Stimulated activated CD8-positive, alpha-beta memory T cell treated with anti-CD3 and anti-CD28 coated beads, Interleukin-12 subunit alpha, Interleukin-12 subunit beta, amount 100 ng/mL, for 24 hours (primary cell): ENCODE data around the gene UBE2O.

Source experiments
- DNase-seq: peaks from one replicate; pipeline ENCODE4 v3.0.0-alpha.2; 2020; ENCODE audit errors: extremely low read depth

The UBE2O gene

DNA sequence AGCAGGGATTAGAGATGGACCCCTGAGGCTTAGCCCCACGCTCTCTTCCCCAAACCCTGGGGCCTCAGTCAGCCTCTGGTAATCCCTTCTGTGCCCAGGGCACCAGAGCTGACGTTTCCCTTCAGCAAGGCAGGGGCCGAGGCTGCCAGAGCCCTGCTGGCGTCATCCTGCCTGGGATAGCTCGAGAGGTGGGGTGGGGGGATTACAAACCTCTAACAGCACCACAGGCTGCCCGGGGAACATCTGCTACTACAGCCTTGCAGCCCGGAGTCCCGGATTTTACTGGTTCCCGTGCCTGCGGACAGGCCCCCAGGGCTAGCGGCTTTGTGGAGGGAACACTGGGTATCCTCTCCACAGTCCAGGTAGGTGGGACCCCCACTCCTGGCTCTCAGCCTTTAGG is 14.4 kb upstream of the UBE2O start, which contains the start of gene AANAT:
AANAT (plus strand) TSS at position 238 of the 400 bp plus-strand sequence. CDS start 1,144 bp downstream, outside the sequence.
- no peak for DNase-seq

DNA sequence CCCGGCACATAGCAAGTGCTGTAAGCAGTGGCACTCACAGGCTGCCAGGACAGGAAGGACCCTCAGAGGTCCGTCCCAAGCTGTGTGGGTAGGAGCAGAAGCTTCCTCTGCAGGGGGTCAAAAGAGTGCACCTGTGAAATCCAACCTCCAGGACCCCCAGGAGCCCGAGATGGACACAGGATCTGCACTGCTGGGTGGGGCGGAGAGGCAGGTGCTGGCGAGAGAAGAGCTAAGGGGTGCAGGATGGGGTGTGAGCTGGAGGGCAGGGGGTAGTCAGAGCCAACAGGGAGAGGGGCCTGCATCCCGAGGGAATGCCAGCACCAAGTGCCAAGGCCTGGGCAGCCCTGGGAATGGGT is 13.8 kb upstream of the UBE2O start:
- DNase-seq = no peak

DNA sequence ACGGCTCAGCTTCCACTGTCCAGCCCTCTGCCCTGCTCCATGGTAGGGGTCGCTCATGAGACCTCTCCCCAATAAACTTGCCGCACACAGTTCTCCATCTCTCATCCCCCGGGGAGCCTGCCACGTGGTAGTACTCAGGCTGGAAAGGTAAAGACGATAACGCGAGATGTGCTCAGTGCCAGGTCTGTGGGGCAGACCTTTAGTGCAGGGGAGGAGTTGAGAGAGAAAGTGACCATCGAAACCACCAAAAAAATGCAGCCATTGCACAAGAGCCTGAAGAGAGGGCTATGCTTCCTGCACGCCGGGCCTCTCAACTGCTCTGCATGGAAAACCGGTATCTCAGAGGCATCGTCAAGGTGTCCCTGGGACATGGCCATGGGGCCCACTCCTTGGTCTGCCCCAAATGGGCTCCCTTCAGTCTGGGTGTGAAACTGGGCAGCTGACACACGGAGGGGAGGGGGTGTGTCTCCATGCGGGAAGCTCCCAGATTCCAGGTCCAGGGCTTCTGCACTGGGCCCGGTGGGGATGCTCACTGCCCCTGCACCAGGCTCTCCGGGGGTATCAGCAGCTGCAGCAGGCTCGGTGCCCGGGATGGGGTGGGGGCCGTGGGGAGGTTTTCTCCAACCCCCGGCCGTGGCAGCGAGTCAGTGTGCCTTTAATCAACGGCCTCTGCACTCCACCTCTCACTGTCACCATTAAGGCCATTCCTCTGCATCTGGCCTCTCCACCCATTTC is 9.8 kb upstream of the UBE2O start:
- no peak for DNase-seq

DNA sequence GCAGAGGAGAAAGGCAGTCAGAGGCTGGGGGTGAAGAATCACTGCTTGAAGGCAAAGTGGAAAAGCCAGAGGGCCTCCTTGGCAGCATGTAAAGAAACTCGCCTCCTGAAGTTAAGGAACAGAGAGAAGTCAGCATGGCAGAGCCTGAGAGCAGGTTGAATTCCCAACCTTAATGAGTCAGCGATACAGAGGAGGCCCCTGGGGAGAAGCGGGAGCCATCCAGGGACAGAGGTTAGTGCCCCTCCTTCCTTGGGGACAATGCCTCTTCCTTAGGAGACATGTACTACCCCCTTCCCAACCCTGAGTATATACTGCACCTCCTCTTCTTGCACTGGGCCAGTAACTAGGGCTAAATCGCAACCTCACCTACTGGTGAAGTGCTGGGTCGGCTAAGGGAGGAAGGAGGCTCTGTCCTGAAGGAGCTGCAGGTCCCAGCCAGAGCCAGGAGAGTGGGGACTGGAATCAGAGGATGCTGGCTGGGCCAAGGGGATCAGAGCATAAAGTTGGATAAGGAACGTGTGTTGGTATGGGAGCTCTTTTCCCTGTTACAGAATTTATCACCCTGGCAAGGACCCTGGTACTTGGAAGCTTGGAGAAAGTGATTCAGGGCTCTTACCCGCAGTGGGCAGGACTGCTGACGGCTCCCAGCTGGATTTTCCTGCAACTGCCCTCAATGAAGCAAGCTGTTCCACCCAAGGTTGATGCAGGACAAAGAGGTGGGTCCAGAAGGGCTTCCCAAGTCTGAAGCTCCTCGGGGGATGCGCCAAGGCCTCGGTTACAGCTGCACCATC is 9.0 kb upstream of the UBE2O start:
- no peak for DNase-seq

DNA sequence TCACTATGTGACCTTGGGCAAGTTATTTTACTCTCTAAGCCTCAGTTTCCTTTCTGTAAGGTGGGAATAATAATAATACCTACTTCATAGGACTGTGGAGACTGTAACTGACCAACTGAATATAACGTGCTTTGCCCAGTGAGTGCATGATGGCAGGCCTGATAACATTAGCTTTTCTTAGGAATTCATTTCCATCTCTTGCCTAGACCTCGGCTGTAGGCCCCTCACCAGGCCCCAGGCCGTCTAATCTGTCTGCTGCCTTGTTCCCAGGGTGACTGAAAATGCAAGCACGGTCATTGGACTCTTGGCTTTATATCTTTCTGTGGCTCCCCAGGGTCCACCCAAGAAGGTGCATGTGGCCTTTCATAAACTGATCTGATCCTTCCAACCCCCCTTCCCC is 6.7 kb upstream of the UBE2O start:
- no peak for DNase-seq

DNA sequence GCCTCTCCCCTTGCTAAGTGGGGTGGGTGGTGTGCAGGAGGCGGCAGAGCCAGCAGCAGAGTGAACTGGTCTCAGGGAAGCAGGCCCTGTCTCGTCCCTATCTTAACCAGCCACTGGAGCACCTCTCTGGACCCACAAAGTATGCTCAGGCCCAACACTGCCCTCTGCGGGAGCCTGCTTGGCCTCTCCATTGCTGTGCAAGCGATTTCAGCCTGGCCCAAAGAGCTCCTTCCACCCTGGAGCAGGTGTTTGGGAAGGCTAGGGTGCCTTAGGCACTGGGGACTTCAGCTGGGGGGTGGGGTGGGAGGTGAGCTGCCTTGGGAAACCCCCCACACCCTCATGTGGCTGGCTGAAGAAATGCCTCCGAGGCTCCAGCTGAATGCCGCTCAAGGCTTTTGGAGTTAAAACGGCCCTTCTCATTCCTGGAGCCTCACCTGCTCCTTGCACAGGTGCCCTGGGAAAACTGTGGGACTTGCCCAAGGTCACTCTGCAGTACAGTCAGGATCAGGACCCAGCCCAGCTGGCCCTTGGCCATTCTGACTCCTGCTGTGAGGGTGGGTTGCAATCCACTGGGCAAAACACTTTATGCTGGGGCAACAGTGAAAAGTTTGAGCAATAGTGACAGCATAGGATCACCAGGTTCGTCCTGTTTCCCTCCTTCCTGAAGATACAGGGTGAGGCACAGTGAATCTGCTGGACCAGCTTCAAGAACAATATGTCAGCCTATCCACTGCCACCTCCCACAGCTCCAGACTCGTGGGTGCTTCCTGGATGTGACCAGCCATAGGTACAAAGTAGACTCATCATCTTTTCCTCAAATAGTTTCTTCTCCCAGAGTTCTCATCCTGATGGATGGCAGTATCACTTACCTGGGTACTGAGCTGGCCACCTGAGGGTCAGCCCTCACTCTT is 5.9 kb upstream of the UBE2O start:
- no peak for DNase-seq

DNA sequence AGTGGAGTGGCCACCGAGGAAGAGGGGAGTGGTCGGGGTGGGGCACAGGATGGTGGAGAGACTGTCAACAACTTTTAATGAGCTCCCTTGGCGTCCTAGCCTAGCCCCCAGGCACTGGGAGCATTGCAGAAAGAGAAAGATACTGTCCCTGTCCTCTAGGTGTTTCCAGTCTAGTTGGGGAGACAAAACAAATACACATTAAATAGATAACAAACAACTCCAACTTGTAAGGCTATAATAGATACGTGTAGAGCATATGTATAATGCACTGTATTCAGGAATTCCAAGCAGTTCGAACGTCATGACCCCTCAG is 435 bp upstream of the UBE2O start:
- DNase-seq = no peak

DNA sequence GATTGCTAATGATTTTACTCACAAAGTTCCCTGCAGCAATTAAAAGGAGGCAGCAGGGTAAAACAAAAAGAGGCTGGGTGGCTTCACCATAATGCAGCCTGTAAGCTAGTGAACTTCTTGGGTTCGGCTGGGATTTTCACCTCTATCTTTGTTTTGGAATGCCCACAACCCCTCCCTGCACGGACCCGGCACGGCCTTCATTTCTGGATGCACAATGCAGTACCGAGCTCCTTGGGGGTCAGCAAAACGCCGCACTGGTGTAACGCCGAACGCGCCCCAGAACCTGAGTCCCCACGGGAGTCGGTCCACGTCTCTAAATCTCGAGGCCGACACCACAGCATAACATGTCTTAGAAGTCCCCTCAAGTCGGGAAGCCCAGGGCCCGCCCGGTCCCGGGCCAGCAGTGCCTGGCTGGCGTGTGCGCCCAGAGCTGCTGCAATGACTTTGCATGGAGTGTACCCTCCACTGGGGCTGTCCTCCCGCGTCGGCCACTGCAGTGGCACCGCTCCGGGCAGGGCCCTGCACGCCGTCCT is 759 bp downstream of the UBE2O start:
- DNase-seq = no peak

DNA sequence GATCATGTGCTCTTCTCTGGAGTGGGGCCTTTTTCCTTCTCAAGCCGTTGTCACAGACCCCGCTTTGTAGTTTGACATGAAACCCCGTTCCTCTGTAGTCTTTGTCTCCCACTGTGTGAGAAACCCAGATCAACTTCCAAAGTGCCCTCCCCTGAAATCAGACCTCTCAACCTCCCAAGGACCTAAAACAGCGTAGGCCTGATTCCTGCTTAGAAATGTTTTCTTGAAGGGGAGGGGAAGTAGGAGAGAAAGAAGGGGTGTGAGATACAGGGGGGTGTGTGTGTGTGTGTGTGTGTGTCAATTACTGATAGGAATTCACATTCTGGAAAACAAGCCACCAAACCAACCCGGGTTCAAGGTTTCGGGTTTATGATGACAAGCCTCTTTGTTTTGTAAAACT is 1.4 kb downstream of the UBE2O start:
- DNase-seq = no peak

DNA sequence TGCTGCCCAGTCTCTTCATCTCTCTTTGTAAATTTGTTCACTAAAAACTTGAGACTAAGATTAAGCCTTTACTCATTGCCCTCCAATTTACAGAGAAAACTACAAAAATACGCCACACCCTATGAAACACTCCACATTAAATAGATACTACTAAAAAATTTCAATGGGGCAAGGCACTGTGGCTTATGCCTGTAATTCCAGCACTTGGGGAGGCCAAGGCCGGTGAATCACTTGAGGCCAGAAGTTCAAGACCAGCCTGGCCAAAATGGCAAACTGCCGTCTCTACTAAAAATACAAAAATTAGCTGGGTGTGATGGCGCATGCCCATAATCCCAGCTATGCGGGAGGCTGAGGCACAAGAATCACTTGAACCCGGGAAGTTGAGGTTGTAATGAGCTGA is 3.8 kb downstream of the UBE2O start:
- no peak for DNase-seq

DNA sequence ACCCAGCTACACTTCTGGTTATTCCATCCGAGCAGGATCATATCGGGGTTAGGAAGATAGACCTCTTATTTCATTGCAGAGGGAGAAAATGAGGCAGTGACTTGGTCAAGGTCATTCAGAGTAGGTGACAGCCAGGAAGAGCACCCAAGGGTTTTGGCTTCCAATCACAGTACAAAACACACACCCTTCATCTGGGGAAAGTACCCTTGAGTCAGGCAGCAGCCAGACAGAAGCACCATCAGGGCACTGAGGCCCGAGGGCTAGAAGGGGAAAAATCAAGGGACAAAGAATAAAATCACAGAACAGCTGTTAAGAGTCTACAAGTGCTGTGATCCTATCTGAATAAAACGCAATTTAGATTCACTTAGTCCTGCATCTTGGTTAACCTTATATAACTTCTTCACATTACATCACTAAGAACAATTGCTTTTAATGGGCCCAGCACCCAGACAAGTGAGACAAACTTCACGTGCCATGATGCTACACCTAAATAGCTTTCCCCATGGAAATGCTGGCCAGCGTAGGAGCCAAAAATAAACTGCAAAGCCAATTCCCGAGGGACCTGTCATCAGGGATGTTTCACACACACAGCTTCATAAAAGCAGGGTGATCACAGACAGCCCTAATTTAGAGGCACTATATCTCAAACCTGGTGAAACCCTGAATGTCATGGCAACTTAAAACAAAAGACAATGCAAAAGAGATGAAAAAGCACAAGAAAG is 4.9 kb downstream of the UBE2O start:
- no peak for DNase-seq

DNA sequence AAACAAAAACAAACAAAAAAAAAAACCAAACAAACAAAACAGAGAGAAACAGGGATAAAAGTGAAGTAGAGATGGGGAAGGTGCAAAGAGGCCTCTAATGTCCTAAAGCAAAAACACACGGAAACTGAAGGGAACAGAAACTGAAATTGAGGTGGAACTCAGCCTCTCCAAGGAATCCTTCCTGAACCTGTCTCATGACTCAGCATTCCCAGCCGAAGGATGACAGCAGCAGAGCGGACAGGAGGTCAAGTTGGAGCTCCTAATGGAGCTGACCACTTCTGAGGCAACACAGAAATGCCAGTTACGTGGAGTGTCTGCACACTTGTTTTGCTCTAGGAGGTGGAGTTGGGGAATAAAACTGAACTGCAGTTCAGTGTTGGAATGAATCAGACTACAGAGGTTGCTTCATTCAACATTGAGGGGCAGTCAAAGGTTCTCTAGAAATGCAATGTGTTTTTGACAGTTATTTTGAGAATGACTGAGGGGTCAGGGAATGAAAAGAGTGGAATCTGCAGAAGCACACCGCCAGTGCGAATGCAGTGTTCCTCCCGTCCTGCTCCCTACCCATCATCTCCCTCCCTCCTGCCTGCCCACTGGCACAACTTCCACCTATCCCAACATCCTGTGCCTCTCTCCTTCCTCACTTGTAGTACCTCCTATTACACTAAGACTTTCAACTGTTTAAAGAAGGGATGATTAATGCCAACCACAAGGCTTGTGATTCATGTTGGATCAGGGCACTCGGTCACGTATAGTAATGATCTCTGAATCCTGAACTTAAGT is 6.3 kb downstream of the UBE2O start:
- DNase-seq = no peak

DNA sequence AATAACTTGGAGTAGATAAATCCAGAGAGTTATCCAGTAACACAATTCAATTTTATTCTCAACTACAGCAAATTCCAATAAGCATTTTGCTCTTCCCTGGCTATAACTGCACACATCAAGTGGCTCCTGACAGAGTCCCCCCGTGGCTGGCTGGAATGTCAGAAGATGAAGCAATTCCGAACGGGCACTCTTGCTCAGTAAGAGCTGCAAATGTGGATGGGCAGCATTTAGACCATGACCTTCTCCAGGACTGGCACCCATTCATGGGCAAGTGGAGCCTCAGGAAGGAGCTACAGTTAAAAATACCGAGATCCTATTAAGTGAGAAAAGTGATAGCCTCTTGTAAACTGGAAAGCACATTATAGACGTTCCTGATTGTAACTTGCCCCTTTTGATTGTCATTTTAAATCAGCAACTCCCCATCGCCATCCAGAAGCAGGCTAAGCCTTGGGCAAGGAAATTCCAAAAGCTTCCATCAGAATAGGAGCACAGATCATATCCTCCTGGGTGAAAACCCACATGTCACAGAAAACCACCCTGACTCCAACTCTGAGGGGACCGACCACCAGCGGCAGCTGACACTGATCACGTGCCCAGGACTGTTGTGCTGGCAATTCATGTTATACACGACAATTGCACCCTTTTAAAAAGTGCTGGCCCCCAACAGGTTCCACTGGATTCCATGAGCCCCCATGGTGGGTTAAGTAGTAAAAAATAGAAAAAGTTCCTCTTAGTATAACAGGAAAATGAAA is 7.1 kb downstream of the UBE2O start:
- DNase-seq = no peak

DNA sequence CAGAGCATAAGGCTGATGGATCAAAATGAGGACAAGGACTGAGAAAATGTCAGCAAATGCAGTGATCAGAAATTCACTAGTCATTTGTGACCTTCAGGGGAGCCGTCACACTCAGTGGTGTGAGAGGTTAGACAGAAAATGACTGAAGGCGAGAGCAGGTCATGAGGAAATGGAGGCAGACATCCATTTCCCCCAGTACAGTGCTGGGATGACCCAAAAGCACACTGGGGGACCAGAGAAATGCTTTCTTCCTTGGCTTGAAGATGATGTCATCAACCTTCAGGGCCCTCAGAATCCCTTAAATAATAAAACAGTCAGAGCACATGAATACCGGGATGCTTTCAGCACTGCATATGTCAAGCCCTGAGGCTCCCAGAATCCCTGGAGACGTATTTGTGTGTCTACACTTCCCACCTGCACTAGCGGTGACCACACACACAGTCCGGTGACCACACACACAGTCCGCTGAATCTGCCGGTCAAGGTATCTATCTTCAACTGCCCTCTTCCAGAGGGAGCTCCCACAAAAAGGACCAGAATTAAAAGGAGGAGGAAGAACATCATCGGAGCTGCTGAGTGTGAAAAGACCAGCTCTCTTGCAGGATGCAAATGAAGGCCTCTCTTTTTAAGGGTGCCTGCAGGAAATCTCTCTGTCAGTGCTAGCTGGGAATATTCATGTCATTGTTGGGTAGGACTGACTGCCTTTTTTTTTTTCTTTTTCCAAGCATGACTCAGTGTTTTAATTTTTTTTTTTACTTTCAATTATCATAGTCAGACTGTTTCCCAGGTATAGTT is 8.2 kb downstream of the UBE2O start:
- DNase-seq = no peak

DNA sequence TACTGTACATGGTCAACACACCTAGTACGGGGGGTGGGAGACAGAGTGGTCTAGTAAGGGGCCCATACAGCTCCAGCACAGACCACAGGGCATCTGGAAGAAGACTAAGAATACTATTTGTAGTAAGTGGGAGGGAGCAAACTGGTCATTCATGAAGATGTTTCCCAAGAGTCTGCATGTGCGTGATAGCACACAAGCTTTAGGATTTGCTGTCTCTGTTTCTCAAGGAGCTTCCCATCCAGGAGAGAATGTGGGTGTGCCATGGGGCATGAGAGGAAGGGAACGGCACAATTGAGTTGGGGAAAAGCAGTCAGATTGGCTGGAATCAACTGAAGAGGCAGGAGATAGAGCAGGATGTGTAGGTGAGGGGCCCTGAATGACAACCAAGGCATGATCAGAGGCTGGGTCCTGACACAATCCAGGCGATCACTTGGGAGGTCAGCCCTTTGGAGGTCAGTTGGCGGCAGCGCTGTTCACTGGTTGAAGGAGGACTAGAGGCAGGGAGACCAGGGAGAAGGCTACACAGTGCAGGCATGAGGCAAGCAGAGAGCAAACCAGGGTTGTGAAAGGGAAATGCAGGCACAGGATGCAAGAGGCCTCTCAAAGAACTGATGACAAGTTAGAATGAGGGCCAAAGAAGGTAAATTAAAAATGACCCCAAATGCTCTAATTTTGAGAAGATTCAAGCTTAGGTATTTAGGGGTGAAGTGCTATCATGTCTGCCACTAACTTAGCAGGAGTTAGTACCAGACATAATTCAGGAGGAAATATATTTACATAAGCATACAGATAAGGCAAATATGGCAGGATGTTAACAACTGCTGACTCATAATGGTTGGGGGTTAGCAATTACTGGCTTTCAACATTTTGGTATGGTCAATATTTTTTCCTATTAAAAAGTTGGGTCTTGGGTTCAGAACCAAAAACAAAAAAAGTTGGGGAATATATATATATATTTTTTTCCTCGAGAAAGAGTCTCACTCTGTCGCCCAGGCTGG is 10.3 kb downstream of the UBE2O start:
- no peak for DNase-seq

DNA sequence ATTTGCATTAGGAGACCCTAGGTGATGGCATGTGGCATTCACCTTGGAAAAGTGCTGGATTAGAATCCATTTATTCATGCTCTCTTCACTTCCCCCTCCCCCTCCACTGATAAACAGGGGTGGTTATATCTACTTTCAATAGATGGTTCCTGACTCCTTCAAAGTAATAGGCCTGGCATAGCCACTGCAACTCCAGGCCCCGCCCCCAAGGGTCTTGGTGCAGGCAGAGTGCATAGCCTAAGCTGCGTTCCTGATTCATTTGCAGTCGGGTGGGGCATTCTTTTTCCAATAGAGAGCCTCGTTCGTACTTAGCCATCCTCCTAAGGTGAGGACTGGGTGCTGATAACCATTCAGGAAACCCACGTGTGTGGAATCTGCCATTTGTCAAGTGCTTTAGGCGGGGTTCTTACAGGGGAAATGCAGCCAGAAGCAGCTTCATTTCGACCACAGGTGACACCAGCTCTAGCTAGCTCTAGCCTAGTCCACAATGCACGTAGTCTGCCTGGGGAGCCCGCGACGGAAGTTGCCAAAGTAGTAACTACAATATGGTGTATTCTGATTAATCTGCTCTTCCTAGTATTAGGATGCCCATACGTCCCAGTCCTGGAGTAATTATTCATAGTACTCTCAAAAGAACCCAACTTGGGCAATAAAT is 11.1 kb downstream of the UBE2O start:
- DNase-seq = no peak

DNA sequence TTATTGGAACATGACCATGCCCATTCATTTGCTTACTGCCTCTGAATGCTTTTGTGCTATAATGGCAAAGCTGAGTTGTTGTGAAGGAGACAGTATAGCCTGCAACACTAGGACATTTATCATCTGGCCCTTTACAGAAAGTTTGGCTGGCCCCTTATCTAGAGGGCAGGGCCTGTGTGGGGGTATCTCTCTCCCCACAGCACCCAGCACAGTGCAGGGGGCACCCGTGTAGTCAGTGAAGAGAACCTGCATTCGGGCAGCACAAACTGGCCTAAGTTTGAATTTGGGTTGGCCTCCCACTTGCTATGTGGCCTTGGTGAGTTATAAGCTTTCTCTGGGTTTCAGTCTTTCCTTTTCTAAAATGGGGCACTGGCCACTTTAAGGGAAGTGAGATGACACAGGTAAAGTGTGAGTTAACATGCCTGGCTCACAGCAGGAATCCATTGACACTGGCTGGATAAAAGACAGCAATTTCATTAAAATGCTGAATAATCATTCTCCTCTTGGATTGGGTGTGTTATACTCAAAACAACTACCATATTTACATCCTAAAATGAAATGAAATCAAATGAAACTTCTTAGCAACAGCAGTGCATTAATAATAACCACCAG is 12.1 kb downstream of the UBE2O start:
- no peak for DNase-seq
